Gastroesophageal sphincter (tissue), 4 donors: ENCODE data around the gene SNAP47. TPM values are rescaled to one million over a fixed set of nuclear protein-coding genes. Genes with fewer than 3 reads are reported as not detected.

ENCODE experiments used
- ATAC-seq: fragments of 150-250 bp; one replicate; pipeline ENCODE4 v1.9.1; 2016; ENCODE audit warnings: mild to moderate bottlenecking, moderate library complexity
- H3K27ac ChIP-seq, 4 donors: fragments of 200-600 bp; sonication (generic) in 3 of 4; 1 replicate in 3 of 4; 2 replicates in 1 of 4; pipeline ENCODE4 v1.5.1; 2016 to 2019
- H3K27me3 ChIP-seq: fragments of 200-600 bp; sonication (generic); one replicate; pipeline ENCODE4 v1.5.1; 2019
- H3K36me3 ChIP-seq, 2 donors: fragments of 200-600 bp; sonication (generic); one replicate each; pipeline ENCODE4 v1.5.1; 2019; ENCODE audit warnings: control low read depth in 1 of 2
- H3K4me1 ChIP-seq, 3 donors: fragments of 200-600 bp; sonication (generic); 1 replicate in 2 of 3; 2 replicates in 1 of 3; pipeline ENCODE4 v1.5.1; 2016 to 2019; ENCODE audit warnings: control low read depth in 2 of 3
- H3K4me3 ChIP-seq, 2 donors: fragments of 200-600 bp; sonication (generic); one replicate each; pipeline ENCODE4 v1.5.1; 2019; ENCODE audit warnings: mild to moderate bottlenecking in 1 of 2, moderate library complexity in 1 of 2
- H3K9me3 ChIP-seq, 3 donors: fragments of 200-600 bp; sonication (generic); one replicate each; pipeline ENCODE4 v1.5.1; 2017 to 2019; ENCODE audit warnings: control low read depth in 2 of 3
- EP300 ChIP-seq: sonication (generic); formaldehyde crosslinking; IDR thresholded peaks from one replicate; pipeline ENCODE4 v1.6.1; 2017; ENCODE audit warnings: antibody characterized with exemption, mild to moderate bottlenecking
- POLR2A ChIP-seq, 2 donors: fragments of 450-650 bp; IDR thresholded peaks; one replicate each; pipeline ENCODE4 v1.6.1; 2017; ENCODE audit warnings: antibody characterized with exemption in 2 of 2, mild to moderate bottlenecking in 2 of 2, moderate library complexity in 1 of 2
- POLR2AphosphoS5 ChIP-seq: sonication (generic); formaldehyde crosslinking; IDR thresholded peaks from one replicate; pipeline ENCODE4 v1.6.1; 2017; ENCODE audit warnings: antibody characterized with exemption
- WGBS, 2 donors: methylation state at CpG; one replicate each; pipeline ENCODE4 v1.1.5; 2018; ENCODE audit warnings: low coverage in 1 of 2; 5-methylcytosine and 5-hydroxymethylcytosine counted together
- total RNA-seq, 4 donors: library from RNA; depleted of rRNA; stranded (reverse); fragments of >200 nt; gene quantifications; one replicate each; pipeline ENCODE4 v1.1.0, GENCODE V29; 2016
- TF ChIP-seq, protein P1 (sequence below), 4 experiments: fragments of 200-600 bp in 2 of 4; fragments of 450-650 bp in 2 of 4; sonication (generic) in 1 of 4; IDR thresholded peaks; one replicate each; pipeline ENCODE4 v1.5.1; 2017 to 2019; ENCODE audit warnings: antibody characterized with exemption in 4 of 4, mild to moderate bottlenecking in 2 of 4, moderate library complexity in 2 of 4

Gene SNAP47
- total RNA-seq, 4 donors from 2014 or later, result 27.1 to 47.0 (median 35.6) TPM

DNA sequence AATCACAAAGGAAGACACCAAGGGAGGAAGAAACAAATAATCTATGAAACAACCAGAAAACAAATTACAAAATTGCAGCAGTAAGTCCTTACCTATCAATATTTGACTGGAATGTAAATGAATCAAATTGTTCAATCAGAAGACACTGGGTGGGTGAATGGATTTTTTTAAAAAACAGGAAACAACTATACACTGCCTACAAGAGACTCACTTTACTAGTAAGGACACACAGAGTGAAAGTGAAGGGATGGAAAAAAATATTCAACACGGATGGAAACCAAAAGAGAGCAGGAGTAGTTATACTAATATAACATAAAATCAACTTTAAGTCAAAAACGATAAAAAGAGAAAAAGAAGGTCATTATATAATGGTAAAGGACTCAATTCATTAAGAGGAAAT lies 73.8 kb downstream of the SNAP47 start:
- Histone ChIP-seq H3K27me3 (no peaks in the 10 kb centered on the region), H3K9me3 (peaks cover 0 to 13% (median 0%) of the 10 kb centered on the region in 3 donors), H3K36me3 (no peaks in the 10 kb centered on the region), H3K27ac (no peak overlapping the region), H3K4me3 (no peak overlapping the region), H3K4me1 (no peaks in the 10 kb centered on the region)
- ATAC-seq, result no peak
- 84 to 92% methylated on average over 2 of the region's 2 CpGs for WGBS, 2 donors
- no peak for TF ChIP-seq EP300
- TF ChIP-seq, protein P1, sequence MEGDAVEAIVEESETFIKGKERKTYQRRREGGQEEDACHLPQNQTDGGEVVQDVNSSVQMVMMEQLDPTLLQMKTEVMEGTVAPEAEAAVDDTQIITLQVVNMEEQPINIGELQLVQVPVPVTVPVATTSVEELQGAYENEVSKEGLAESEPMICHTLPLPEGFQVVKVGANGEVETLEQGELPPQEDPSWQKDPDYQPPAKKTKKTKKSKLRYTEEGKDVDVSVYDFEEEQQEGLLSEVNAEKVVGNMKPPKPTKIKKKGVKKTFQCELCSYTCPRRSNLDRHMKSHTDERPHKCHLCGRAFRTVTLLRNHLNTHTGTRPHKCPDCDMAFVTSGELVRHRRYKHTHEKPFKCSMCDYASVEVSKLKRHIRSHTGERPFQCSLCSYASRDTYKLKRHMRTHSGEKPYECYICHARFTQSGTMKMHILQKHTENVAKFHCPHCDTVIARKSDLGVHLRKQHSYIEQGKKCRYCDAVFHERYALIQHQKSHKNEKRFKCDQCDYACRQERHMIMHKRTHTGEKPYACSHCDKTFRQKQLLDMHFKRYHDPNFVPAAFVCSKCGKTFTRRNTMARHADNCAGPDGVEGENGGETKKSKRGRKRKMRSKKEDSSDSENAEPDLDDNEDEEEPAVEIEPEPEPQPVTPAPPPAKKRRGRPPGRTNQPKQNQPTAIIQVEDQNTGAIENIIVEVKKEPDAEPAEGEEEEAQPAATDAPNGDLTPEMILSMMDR (IDR thresholded peaks at IDR 0.05), result no peak
- no peak for TF ChIP-seq POLR2AphosphoS5
- no peak for TF ChIP-seq POLR2A (IDR thresholded peaks at IDR 0.05)

GRCh38 chr1:227813962-227814361 lies 78.7 kb downstream of the SNAP47 start:
- Histone ChIP-seq H3K4me1 (no peaks in the 10 kb centered on the region), H3K9me3 (peaks cover 0 to 13% (median 0%) of the 10 kb centered on the region in 3 donors), H3K4me3 (no peak overlapping the region), H3K36me3 (no peaks in the 10 kb centered on the region), H3K27me3 (no peaks in the 10 kb centered on the region), H3K27ac (no peak overlapping the region)
- ATAC-seq, result no peak
- no CpG with 5 or more reads among the region's 2 CpGs for WGBS, 2 donors
- TF ChIP-seq, protein P1 (IDR thresholded peaks at IDR 0.05), result no peak
- TF ChIP-seq POLR2AphosphoS5, result no peak
- no peak for TF ChIP-seq EP300
- no peak for TF ChIP-seq POLR2A (IDR thresholded peaks at IDR 0.05)

DNA sequence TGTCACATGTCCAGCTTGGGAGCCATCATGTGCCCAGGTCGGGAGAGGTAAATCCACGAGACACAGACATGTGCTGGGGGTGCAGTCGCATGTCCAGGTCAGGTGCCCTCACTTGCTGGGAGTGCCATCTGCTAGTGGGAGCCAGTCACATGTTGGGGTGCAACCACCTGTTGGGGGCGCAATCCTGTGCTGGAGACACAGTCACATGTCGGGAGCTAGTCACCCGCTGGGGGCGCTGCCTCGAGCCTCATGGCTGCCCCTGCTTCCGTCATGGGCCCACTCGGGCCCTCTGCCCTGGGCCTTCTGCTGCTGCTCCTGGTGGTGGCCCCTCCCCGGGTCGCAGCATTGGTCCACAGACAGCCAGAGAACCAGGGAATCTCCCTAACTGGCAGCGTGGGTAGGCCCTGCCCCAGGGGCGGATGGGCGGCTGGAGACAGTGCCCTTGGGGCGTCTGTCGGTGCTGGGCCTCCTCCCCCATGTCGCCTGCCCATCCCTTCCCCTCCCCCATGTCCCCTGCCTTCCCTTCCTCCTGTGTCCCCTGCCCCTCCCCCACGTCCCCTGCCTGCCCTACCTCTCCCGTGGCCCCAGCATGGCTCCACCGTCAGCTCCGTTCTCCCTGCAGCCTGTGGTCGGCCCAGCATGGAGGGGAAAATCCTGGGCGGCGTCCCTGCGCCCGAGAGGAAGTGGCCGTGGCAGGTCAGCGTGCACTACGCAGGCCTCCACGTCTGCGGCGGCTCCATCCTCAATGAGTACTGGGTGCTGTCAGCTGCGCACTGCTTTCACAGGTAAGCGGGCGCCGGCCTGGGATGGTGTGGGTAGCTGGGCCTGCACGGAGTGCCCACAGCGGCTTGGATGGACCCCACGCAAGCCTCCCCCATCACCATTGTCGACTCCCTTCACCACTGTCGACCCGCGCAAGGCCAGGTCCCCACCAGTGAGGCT lies 80.5 kb downstream of the SNAP47 start, which contains the start of gene PRSS38:
Gene PRSS38, plus strand, starts transcription at position 208 of the 942 bp plus-strand sequence. Its CDS starts 42 bp downstream, at position 250.
- TF ChIP-seq POLR2AphosphoS5 (no peak), EP300 (no peak), POLR2A (IDR thresholded peaks at IDR 0.05) (no peak)
- TF ChIP-seq, protein P1 (IDR thresholded peaks at IDR 0.05), result no peak
- WGBS, 2 donors, result 100% methylated on average over 7 of the region's 44 CpGs; no CpG with 5 or more reads in 1 of the 2 donors
- H3K4me1 ChIP-seq, result no peaks in the 10 kb centered on the region
- no peak within 1 kb of the TSS for H3K4me3 ChIP-seq
- no peak for ATAC-seq
- peaks cover 0 to 13% (median 0%) of the 10 kb centered on the region in 3 donors for H3K9me3 ChIP-seq
- H3K36me3 ChIP-seq, result no peaks in the 10 kb centered on the region
- H3K27ac ChIP-seq, result no peak within 1 kb of the TSS
- H3K27me3 ChIP-seq, result no peaks in the 10 kb centered on the region

DNA sequence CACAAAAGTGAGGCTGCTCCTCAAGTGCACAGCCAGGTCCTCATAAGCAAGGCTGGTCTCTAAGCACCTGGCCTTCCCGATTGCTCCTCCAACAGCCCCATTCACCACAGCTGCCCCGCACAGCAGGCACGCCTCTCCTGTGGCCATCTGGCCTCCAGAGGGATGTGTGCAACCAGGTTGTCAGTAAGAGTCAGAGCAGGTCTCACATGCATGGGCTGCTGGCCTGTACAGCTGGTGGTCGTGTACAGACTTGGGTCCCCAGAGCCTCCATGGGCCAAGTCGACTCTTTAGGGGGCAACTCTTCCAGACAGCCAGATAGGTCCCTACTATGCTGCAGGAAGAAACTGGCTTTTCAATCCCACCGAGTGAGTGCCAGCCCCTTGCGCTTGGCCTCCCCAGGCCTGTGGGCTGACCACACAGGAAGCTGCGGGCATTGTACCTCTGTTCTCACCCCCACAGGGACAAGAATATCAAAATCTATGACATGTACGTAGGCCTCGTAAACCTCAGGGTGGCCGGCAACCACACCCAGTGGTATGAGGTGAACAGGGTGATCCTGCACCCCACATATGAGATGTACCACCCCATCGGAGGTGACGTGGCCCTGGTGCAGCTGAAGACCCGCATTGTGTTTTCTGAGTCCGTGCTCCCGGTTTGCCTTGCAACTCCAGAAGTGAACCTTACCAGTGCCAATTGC lies 81.7 kb downstream of the SNAP47 start:
- Histone ChIP-seq H3K27ac (no peak overlapping the region), H3K36me3 (no peaks in the 10 kb centered on the region), H3K9me3 (peaks cover 0 to 21% (median 0%) of the 10 kb centered on the region in 3 donors), H3K27me3 (no peaks in the 10 kb centered on the region), H3K4me3 (no peak overlapping the region), H3K4me1 (no peaks in the 10 kb centered on the region)
- TF ChIP-seq, protein P1 (IDR thresholded peaks at IDR 0.05), result no peak
- no peak for TF ChIP-seq EP300
- TF ChIP-seq POLR2A (IDR thresholded peaks at IDR 0.05), result no peak
- TF ChIP-seq POLR2AphosphoS5, result no peak
- ATAC-seq, result no peak
- WGBS, 2 donors, result 100% methylated on average over 2 of the region's 16 CpGs; no CpG with 5 or more reads in 1 of the 2 donors
